M059J (cell line): ENCODE results near the gene SSTR3. TPM values are rescaled to one million over a fixed set of nuclear protein-coding genes. Genes with fewer than 3 reads are reported as not detected.
"Not testable (repeated sequence)": the region's sequence is repeated elsewhere in the genome, so short reads cannot be mapped to it uniquely, and the experiment has no call there.

Source experiments
- DNase-seq: peaks from one replicate; pipeline ENCODE4 v3.0.0-alpha.2; 2012; ENCODE audit warnings: low read depth
- total RNA-seq: library from RNA; depleted of rRNA; stranded (reverse); fragments of >200 nt; shearing (Covaris generic); gene quantifications from 2 replicates; pipeline ENCODE4 v1.2.3, GENCODE V29; 2014

Gene SSTR3
- total RNA-seq, 1 experiment from 2014 or later = not detected

DNA sequence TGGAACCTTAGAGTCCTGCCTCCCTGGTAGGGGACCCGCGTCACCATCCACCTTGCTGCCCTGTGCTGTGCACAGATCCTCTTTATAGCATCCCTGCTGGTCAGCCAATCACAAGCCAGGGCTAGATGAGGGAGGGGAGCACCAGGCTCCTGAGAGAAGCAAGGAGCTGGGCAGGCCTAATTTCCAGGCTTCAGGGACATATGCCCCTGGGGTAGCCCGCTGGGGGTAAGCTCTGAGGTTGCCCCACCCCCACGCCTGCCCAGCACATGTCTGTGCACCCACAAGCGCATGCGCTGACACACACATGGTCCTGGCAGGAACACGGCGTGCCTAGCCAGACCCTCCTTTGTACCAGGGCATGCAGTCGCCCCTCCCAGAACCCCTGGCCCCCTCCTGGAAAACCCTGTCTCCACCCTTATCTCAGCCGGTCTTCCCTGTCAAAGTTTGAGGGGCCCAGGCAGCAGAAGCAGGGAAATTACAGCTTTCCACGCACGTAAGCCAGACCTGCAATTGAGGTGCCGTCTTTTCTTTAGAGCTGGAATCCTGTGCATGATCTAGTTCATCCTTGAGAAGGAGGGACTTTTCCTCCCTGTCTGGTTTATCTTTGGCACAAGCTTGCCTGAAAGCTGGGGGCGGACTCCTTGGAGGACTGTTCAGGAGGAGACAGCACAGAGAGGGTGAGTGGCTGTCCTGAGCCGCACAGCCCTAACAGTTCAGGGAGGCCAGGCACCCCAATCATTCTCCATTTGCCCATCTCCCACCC is 2.1 kb downstream of the SSTR3 start:
- DNase-seq = no peak

DNA sequence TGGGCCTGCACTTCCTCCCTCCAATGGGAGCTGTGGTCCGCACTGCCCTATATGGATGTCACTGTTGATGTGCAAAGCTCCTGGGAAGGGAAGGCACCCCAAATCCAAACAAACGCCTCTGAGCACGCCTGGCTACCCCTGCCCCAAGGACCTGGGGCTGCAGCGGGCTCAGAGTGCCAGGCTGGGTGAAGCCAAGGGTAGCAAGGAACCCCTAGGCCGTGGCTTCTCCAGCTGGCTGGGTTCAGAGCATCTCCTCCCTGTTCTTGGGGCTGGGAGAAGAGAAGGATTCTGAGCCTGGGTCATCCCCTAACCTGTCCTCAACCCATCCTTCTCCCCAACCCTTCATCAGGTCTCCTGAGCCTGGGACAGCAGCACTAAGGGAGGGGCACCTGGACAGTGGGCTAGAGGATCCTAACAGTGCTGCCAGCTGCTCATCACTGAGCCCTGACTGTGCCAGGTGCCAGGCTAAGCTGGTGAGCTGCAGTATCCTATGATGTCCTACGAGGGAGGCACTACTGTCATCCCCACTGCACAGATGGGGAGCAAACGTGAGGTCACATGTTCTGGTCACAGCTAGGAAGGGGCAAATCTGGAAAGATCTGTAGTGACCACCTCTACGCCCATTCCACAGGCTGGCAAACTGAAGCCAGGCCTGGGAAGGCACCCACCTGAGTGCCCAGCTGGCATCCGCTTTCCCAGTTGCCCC is 3.0 kb downstream of the SSTR3 start:
- DNase-seq = no peak

DNA sequence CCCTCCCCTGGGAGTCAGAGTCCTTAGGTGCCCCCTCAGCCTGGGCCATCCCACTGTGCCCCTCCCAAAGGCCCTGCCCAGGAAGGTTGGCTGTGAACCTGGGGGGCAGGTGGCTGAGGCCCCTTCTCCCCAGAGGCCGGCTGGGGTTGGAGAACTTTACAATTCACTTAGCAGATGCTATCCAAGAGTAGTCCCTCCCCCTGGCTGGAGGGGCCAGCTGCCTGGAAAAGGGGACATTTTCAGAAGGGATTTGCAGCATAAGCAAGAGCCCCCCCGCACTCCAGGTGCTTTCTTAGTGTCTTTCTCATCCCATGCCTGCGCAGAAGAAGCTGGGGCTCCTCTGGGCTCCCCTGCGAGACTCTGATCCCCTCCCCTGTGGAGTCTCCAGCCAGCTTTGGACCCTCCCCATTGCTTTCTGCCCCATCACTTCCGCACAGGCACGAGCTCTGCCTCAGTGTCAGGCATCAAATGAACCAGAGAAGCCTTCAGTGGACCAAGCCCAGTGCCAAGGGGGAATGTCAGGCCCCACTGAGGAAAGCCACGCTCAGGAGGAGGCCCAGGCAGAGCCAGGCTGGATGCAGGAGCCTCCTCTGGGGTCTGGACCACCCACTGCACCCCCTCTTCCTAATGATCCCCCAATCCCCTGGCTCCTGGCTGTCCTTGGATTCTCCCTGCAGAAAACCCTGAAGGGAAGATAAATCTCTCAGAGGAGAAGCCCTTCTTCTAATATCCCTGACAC is 3.7 kb downstream of the SSTR3 start:
- no peak for DNase-seq

DNA sequence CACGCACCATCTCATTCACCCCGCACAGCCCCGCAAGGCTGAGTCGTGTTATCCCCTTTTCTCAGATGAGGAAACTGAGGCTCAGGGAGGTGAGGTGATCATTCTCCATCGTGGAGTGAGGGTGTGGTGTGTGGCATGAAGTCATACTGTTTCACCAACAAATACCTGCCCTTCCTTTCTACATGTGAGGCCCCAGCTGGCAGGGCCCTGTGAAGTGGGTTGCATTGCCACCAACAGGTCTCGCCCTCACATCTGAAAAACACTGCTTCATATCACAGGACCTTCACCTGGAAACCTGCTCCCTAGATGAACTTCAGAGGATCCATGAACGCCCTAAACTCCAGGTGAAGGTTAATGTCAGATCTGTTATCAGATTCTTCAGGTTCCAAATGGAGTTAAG is 4.3 kb downstream of the SSTR3 start:
- no peak for DNase-seq

DNA sequence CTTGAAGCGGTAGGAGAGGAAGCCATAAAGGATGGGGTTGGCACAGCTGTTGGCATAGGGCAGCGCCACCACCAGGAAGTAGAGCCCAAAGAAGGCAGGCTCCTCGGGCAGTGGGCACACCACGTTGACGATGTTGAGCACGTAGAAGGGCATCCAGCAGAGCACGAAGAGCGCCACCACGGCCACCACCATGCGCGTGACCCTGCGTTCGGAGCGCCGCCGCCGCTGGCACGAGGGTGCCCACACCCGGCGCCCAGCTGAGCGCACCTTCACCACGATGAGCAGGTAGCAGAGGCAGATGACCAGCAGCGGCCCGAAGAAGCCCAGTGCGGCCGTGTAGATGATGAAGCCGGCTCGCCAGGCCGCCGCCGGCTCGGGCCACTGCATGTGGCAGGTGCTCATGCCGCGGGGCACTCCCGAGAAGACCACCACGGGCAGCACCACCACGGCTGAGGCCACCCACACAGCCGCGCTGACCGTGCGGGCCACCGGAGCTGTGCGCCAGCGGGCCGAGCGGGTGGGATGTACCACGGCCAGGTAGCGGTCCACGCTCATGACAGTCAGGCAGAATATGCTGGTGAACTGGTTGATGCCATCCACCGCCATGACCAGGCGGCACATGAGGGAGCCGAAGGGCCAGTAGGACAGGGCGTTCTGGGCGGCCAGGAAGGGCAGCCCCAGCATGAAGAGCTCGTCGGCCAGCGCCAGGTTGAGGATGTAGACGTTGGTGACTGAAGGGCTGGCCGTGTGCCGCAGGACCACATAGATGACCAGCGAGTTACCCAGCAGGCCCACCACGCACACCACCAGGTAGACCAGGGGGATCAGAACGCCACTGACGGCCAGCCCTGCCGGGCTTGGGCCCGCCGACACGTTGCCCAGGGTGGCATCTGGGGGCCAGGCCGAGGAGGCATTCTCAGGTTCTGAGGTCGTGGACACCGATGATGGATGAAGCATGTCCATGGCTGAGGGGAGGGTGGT is 5.1 kb downstream of the SSTR3 start:
- DNase-seq = no peak

DNA sequence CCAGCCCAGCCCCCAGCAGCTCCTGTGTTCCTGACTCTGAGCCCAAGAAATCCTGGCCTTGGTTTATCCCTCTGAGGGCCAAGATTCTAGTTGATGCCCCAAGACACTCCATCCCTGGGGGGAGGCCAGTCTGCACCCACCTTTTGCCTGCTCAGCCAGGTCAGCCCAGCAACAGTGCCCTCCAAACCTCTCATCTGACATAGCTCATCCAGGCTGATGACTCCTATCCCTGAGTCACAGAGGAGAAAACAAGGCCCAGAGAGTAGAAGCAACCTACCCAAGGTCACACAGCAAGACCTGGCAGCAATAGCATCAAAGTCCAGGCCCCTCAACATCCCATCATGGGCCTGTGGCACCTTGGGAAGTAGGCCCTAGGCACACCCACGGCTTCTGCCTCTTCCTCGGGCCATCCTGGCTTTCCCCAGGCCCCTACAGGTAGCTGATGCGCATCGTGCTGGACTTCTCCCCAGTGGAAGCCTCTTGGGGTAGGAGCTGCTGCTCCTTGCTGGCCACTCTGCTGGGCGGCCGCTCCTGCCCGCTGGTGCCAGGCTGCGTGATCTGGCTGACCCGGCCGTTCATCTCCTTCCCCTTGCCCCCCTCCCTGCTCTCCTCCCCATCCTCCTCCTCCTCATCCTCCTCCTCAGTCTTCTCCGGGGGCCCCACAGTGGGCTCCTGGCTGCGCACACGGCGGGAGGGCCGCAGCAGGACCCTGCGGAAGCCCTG is 6.0 kb downstream of the SSTR3 start:
- no peak for DNase-seq

DNA sequence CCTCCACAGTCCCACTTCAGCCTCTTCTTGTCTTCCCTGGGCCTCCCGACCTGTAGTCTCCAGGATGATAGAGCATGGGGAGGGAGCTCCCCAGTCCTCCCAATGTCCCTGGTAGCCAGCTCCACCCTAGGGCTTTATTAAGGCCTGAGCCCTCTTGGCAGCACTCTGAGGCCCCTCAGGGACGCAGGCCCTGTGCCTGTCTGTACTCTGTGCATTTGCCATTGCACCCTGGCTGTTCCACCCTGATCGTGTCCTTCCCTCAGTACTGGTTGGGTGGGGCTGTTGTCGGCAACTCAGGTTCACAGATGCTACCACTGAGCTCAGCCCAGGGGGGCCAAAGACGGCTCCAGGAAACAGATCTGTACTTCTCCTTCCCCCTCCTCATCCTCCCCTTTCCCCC is 7.2 kb downstream of the SSTR3 start:
- DNase-seq = no peak

DNA sequence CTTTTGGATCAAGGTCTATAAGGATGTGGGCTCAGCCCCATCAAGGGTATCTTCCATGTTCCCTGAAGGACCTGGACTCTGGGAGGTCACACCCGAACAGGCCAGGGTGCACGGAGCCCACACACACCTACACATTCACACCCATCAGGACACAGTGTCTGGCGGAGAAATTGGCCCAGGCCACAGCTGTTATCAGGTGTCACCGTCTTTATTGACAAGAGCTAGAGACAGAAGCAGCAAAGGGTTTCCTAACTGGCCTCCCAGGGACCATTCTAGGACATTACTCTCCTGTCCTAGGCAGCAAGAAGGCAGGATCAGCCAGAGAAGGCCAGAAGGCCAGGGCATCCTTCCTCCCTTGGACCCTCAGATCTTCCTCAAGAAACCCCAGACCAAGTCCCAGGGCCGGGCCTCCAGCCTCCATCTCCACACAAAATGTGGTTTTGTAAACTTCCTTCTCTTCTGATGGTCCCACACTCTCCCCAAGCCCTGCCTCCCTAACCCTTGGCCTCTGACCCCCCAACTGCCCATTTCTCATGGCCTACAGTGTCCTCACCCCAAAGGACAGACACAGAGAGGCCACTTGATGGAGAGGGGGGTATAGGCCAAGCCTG is 8.1 kb downstream of the SSTR3 start:
- DNase-seq = no peak

DNA sequence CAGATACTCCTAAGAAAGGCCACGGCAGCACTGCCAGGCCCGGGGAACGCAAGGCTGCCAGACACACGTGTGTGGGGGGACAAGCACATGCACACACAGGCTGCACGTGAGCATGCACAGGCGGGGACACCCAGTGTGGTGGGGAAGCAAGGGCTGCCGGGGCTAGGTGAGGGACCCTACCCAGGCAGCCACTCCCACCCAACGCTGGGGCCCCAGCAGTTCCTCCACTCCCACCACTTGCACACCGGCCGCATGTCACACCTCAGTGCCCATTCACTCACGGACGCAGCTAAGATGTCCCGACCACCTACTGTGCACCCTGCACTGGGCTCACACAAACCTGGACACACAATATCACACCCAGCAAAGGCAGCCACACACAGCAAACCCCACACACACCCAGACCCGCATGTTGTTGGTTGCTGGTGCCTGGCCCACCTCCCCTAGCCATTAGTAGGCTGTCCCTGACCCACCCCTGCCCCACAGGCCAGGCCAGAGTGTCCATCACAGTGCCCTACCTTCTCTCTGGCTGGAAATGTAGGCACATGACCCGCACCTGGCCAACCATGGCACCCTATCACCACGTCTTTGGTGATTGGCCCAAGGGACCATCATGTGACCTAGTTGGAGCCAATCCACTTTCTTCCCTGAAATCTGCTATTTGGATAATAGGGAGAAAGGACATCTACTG is 8.8 kb downstream of the SSTR3 start:
- no peak for DNase-seq

DNA sequence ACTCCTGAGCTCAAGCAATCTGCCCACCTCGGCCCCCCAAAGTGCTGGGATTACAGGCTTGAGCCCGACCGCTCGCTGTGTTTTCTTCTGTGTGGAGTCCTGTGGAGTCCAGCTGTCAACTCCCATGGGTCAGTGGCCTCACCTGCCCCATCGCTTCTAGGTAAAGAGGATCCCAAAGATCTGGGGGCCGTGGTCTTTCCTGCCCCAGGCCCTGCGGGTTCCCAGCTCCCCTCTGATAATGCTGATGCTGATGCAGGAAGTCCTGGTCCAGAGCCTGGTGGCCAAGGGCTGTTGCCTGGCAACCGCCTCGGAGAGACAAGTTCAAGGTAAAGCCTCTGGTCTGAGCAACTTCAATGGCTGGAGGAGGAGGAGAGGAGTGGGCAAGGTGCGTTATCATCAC is 9.6 kb downstream of the SSTR3 start:
- DNase-seq = no peak

DNA sequence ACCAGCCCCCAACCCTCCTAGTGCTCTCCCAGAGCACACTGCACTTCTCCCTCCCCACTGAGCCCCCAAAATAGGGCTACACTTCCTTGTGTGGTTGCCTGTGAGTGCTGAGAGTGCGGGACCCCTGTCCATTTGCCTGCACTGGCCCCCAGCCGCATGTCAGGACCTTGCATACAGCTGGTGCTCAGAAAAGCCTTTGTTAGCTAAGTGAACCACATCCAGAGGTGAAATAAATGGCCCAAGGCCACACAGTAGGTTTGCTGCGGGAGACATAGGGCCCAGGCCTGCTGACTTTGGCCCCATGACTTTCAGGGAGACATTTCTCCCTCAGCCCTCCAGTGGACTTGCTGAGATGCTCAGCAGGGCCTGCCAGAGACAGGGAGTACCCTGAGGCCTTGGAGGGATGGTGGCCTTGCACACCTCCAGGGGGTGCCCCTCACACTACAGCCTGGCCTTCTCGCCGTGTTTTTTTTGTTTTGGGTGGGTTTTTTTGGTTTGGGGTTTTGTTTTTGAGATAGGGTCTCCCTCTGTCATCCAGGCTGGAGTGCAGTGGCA is 10.2 kb downstream of the SSTR3 start:
- no peak for DNase-seq

DNA sequence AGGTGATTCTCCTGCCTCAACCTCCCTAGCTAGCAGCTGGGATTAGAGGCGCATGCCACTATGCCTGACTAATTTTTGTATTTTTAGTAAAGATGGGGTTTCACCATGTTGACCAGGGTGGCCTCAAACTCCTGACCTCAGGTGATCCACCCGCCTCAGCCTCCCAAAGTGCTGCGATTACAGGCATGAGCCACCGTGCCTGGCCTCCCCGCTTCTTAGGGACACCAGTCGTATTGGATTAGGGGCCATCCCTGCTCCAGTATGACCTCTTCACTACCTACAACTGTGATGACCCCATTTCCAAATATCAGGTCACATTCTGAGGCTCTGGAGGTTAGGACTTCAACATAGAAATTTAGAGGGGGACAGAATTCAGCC is 10.8 kb downstream of the SSTR3 start:
- not testable (repeated sequence) for DNase-seq

DNA sequence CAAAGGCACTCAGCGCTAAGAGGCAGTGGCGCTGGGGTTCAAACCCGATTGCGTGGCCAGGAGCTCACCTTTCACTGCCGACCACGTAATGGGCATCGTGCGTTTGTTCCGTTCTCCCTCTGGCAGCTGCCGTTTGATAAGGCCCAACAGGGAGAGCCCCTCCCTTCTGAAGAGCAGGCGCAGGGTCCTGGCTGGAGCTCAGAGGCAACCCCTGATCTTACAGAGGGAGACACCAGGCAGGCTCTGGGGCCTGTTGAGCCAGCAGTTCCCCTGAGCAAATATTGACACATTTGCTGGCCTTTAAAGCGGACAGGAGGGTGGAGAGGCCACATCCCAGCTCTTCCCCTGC is 12.5 kb downstream of the SSTR3 start:
- no peak for DNase-seq

DNA sequence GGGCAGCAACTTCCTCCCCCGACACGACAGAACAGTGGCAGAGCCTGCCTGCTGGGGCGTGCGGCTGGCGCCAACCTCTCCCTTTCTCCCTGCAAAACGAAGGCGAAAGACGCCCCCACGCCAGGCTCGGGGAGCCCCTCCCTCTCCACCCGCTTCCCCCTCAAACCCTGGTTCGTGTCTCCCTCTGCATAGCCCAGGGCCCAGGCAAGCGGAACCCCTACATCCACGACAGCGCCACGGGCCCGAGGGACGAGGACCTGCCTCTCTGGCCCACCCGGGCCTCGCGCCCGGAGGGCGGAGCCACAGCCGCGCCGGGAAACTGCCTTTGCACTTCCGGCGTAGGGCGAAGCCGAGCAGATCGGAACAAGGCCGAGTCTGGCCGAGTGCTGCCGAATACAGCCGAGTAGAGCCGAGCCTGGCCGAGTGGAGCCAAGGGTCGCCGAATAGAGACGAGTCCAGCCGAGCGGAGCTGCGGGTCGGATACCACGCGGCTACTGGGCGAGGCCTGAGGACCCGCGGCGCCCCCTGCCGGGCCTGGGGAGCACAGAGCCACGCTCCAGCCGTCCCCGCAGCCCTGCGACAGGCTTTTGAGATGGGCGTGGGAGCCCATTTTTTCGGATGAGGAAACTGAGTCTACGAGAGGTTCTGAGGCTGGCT is 13.0 kb downstream of the SSTR3 start:
- peak; percentile 93 for DNase-seq

DNA sequence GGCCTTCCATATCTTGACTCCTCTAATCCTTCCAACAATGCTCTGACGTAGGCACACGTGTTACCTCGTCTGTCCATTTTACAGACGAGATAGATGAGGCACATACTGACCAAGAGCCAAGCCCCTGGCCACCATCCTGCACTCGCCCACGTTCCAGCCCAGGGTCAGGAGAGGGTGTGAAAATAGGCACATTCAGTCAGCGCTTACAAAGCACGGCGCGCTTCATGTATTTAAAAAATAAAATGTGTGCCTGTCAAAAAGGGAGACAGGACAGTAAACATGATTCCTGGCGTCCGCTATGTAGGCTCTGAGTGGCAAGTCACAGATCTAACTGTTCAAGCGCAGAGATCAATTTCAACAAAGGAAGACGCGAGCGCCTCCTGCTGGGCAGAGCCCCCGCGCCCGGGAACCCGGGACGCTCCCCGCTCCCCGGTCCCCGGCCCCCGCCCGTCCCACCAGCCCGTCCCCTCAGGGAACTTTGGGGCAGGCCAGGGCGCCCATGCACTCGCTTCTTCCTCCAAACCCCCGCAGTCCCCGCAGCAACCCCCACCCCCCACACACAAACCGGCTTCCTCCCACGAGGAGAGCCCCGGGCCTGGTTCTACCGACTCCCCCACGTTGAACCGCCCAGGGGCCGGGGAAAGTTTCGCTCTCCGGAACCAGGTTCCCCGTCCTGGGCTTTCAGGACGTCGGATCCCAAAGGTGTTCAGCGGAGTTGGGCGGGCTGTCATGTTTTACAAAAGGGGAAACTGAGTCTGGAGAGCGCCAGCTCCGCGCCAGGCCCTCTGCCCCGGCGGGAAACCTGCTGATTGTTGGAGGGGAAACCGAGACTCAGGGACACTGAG is 13.8 kb downstream of the SSTR3 start:
- DNase-seq = peak; percentile 85

DNA sequence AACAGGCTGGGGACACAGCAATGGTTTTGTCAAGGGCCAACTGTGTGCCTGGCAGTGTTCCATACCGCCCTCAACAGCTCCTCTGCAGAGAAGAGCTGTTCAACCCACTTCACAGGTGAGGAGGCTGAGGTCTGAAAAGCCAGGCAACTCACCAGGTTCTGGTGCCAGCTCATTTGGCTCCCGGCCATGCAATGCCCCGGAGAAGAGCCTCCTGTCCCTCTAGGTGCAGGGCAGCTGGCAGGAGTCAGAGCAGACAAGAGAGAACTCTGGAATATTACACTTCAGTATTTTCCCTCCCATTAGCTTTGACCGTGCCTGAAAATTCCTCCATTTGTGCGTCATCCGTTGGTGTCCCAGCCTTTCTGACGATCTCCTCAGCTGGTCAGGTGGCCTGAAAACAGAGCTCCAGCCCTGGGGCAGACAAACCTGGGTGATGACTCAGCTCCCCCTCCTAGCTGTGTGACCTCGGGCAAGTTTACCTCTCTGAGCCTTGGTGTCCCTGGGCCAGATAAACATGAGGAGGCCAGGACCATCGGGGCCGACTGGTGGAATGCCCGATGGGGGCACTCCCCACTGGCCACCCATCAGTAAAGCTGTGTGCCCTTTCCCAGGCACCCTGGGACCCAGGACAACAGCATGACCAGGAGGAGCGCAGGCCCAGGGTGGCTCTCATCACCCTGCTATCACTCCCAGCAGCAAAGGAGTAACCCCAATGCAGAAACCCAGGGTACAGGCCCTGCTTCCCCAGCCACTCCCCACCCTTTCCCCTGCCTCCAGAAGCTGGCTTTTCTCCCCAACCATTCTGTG is 14.6 kb downstream of the SSTR3 start:
- DNase-seq = peak; percentile 97
